NCI-H2227 (cell line): Measurements from ENCODE around the gene SLC6A17.
A peak's percentile ranks its signal among the peaks of the same experiment; 100 is the strongest.

ENCODE experiments used
- DNase-seq: peaks from one replicate; lab custom pipeline; 2025; ENCODE audit not compliant: unreplicated experiment; lab: John Stamatoyannopoulos, UW

The SLC6A17 gene

GRCh38 chr1:110150330-110151174 is at the start of gene SLC6A17:
Gene SLC6A17, plus strand, starts transcription at chr1:110150494. Its CDS starts 16,436 bp downstream, at chr1:110166930.
- DNase-seq: peak; percentile 83

- no peak for DNase-seq
Observed at GRCh38 chr1:110102081-110102480, 48.2 kb upstream of the SLC6A17 start.

GRCh38 chr1:110106013-110106941 is 44.0 kb upstream of the SLC6A17 start:
- peak; percentile 79 for DNase-seq

GRCh38 chr1:110107867-110108469 is 42.3 kb upstream of the SLC6A17 start:
- no peak for DNase-seq

GRCh38 chr1:110111081-110111480 is 39.2 kb upstream of the SLC6A17 start:
- no peak for DNase-seq

- no peak for DNase-seq
Observed at GRCh38 chr1:110112143-110112542, 38.2 kb upstream of the SLC6A17 start, which contains the start of gene UBL4B. Gene UBL4B, plus strand, starts transcription at chr1:110112443. Its CDS starts 92 bp downstream, at chr1:110112535.

GRCh38 chr1:110112656-110113055 is 37.6 kb upstream of the SLC6A17 start:
- no peak for DNase-seq

GRCh38 chr1:110113551-110113950 is 36.7 kb upstream of the SLC6A17 start:
- DNase-seq: no peak

GRCh38 chr1:110114173-110114572 is 36.1 kb upstream of the SLC6A17 start:
- DNase-seq: no peak

GRCh38 chr1:110114784-110115183 is 35.5 kb upstream of the SLC6A17 start:
- peak; percentile 68 for DNase-seq

- DNase-seq: peak; percentile 14
Observed at GRCh38 chr1:110118636-110119396, 31.5 kb upstream of the SLC6A17 start.

GRCh38 chr1:110119843-110120242 is 30.5 kb upstream of the SLC6A17 start:
- no peak for DNase-seq

GRCh38 chr1:110120960-110121561 is 29.2 kb upstream of the SLC6A17 start:
- no peak for DNase-seq

GRCh38 chr1:110123224-110123623 is 27.1 kb upstream of the SLC6A17 start:
- DNase-seq: no peak

- no peak for DNase-seq
Observed at GRCh38 chr1:110125810-110126209, 24.5 kb upstream of the SLC6A17 start.

GRCh38 chr1:110130113-110130591 is 20.1 kb upstream of the SLC6A17 start:
- DNase-seq: no peak

- DNase-seq: peak; percentile 11
Observed at GRCh38 chr1:110130989-110131388, 19.3 kb upstream of the SLC6A17 start.

- no peak for DNase-seq
Observed at GRCh38 chr1:110132682-110133081, 17.6 kb upstream of the SLC6A17 start.

- DNase-seq: no peak
Observed at GRCh38 chr1:110133436-110133835, 16.9 kb upstream of the SLC6A17 start.

GRCh38 chr1:110134050-110134595 is 16.2 kb upstream of the SLC6A17 start:
- DNase-seq: no peak
